GM19099 (cell line): ENCODE data around the gene TSPAN4.

Experiments
- POLR2A ChIP-seq: IDR thresholded peaks from 3 replicates; pipeline ENCODE4 v1.6.1; 2011; ENCODE audit warnings: low read depth; ENCODE audit not compliant: insufficient read length; ENCODE audit errors: extremely low read depth

The TSPAN4 gene

DNA sequence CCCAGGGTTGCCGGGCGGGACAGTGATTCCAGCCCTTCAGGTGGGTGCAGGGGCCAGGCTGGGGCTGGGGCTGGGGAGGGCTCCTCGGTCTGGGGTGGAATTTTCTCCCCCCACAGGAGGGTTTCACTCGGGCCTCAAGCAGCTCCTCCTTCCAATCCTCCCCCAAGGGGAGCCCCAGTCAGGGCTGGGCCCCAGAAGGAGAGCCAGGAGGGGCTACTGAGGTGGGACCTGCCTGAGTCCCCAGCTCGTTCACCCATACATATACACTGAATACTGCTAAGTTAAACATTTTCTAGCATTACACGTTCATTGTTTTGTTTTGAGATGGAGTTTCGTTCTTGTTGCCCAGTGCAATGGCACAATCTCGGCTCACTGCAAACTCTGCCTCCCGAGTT is 16.4 kb upstream of the TSPAN4 start:
- TF ChIP-seq POLR2A = no peak

DNA sequence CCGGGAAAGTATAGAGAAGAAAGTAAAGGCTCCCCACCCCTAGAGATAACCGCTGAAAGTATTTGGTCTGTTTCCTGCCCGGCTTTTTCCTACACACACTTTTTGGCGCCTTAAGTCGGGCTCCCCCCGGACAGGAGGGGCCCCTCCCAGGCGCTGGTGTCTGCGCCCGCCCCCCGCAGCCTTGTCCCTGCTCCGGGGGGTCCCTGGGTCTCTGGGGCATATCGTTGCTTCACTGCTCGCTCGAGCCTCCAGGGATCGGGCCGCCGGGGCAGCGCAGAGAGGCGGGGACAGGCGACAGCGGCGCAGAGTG is 15.9 kb upstream of the TSPAN4 start:
- TF ChIP-seq POLR2A = no peak

GRCh38 chr11:827146-827896 is 15.3 kb upstream of the TSPAN4 start:
- TF ChIP-seq POLR2A = peak; percentile 27

- TF ChIP-seq POLR2A = no peak
Measured at GRCh38 chr11:827897-828192, 14.8 kb upstream of the TSPAN4 start, which contains the start of gene CRACR2B. TSS of gene CRACR2B (plus strand) at chr11:827919. CDS start at chr11:828608, 689 bp downstream.

- TF ChIP-seq POLR2A = no peak
Measured at GRCh38 chr11:828506-829175, 14.0 kb upstream of the TSPAN4 start.

- no peak for TF ChIP-seq POLR2A
Measured at GRCh38 chr11:829176-829846, 13.3 kb upstream of the TSPAN4 start.

DNA sequence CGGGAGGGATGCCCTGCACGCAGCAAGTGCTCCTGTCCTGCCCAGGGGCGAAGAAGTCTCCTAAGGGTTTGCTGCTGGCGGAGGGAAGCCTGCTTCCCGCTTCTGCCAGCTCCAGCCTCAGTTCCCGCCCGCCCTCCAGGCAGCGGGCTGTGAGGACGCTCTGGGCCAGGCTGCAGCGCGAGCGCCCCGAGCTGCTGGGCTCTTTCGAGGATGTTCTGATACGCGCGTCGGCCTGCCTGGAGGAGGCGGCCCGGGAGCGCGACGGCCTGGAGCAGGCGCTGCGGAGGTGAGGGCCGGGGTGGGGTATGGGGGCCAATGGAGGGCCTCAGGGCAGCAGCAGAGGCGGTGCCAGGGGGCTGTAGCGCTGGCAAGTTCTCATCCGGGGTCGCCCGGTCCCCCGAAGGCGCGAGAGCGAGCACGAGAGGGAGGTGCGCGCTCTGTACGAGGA is 12.8 kb upstream of the TSPAN4 start:
- TF ChIP-seq POLR2A = no peak

DNA sequence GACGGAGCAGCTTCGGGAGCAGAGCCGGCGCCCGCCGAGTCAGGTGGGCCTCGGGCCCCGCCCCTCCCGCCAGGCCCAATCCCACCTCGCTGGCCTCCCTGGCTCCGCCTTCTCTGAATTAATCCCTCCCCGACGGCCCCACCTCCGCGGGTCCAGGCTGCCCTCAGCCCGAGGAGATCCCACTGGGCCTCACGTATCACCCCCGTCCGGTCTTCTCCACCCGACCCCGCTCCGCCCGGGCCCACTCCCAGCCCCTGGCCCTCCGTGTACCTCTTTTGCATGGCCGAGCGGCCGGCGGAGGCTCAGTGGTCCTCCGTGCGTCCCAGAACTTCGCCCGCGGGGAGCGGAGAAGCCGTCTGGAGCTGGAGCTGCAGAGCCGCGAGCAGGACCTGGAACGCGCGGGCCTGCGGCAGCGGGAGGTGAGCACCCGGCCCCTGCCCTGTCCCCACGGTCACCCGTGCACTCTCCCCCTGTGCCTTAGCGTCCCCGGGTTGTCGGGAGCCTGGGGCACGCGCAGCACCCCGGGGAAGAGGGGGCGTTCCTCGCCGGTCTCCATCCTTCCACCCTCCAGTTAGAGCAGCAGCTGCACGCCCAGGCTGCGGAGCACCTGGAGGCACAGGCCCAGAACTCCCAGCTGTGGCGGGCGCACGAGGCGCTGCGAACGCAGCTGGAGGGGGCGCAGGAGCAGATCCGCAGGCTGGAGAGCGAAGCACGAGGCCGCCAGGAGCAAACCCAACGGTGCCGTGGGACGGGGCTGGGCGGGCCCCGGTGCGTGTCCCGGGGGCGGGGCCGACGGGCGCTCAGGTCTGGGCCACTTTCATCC is 12.1 kb upstream of the TSPAN4 start:
- no peak for TF ChIP-seq POLR2A

- TF ChIP-seq POLR2A = no peak
Measured at GRCh38 chr11:831118-831864, 11.4 kb upstream of the TSPAN4 start.

DNA sequence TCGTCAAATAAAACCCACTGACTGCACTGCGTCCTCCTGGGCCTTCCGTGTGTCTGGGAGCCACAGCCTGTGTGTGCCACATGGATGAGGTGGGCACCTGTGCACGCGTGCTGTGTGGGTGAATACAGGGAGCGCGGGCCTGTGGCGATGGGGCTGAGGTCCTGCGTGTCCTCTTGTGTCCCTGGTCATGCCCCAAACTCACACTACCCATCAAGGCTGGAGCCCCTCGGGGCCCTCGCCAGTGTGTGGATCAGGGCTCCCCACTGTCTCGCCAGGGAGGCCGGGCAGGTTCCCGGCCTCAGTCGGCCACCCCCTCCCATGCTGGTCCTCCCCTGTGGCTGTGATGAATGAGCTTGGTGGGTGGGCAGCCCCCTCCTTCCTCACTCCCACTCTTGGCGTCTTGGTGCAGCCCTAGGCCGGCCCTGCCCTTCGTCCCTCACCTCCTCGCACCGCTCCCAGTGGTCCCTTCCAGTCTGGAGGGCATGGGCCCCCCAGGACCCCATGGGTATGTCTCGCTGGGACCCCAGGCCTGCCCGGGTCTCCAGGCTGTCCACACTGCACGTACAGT is 10.6 kb upstream of the TSPAN4 start:
- TF ChIP-seq POLR2A = no peak

DNA sequence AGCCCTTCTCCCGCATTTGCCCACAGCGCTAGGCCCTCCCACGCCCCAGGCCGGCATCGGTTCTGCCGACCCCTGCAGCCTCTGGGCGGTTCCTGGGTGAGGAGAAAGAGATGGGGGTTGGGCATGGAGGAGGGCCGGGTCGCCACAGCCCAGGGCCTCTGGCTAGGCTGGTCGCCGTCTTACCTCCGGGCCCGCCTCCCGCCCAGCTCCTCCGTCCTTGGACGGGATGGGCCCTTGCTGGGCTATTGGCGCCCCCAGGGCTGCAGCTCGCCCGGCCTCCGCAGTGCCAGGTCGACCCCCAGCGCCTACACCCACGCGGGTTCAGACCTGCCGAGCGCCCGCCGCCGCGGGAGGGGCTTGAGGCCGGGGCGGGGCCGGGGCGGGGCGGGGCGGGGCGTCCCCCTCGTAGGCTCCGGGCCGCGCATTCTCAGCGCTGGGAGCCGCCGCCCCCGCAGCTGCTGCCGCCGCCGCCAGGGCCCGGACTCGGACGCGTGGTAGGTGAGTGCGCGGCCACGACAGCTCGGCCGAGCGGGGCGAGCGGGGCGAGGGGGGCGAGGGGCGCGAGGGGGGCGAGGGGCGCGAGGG is 10.0 kb upstream of the TSPAN4 start, which contains the start of gene CD151:
CD151 (plus strand) TSS at position 424 of the 585 bp plus-strand sequence. CDS start 3,118 bp downstream, outside the sequence.
- no peak for TF ChIP-seq POLR2A

DNA sequence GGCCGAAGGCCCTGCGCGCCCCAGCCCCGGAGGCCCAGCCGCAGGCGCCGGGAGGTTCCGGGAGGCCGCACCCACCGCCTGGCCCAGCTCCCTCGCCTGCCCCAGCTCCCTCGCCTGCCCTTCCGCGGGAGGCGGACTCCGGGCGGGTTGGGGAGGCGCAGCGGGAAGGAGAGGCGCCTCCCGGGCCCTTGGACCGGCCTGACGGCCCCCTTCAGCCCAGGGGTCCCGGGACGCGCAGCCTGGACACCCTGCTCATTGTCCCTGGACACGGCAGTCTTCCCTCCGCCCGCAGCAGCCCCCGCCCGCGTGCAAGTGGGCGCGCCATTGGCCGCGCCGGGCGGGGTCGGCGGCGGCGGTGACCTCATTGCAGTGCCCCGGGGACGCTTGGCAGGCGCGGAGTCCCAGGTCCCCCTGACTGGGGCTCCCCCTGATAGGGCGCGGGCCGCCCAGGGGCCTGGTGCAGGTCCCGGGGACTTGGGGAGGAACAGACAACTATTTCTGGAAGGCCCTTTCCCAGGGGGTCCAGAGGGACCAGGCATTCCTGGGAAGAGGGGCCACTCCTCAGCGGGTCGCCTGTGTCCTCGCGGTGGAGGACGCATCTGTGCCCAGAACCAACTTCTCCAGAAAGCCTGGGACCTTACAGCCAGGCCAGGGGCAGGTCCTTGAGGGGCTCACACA is 9.4 kb upstream of the TSPAN4 start:
- no peak for TF ChIP-seq POLR2A

DNA sequence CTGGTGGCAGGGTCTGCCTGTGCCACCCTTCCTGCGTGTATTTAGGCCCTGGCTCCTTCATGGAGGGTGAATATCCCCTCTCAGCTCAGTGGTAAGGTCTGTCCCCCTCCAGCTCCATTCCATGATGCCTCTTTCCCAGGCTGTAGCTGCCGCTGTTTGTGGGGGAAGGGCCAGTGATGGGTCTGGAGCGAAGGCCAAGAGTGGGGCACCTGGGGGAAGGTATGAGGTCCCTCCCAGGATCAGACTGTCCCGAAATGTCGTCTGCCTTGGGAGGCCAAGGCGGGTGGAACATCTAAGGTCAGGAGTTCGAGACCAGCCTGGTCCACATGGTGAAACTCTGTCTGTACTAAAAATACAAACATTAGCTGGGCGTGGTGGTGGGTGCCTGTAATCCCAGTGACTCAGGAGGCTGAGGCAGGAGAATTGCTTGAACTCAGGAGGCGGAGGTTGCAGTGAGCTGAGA is 8.8 kb upstream of the TSPAN4 start:
- TF ChIP-seq POLR2A = no peak
